ENCODE data around the gene NOL4L. TPM values are rescaled to one million over a fixed set of nuclear protein-coding genes. Genes with fewer than 3 reads are reported as not detected.
"Not testable (repeated sequence)": the region's sequence is repeated elsewhere in the genome, so short reads cannot be mapped to it uniquely, and the experiment has no call there.

Gene NOL4L
- polyA plus RNA-seq, 4 donors: 48.4 to 67.1 (median 56.0) TPM

DNA sequence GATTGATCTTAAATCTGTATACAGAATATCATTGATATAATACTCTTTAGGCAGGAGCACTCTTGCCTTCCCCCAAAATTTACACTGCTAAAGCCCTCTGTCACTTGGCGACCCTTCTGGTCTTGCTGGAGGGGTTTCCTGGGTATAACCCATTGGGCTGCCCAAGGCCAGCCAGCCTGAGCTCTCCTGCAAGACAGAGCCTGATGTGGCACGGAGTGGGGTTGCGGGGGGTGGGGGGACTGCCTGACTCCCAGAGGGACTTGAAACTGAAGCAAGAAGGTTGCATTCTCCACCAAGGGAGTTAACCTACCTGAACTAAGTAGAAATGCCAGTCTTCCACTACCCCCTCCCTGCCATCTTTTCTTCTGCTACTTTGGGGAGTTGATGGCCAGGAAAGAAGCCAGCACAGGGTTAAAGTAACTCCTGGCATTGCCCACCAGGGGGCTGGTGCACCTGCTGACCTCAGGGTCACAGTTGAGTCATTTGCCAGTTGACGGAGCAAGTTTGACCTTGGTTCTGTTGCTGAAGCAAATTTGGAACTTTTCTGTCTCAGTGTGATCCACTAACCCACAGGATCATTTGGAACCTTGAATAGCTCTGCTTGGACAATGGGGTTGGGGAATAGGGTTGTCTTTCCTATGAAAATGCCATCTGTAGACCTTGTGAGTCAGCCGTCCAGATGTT lies 147.6 kb downstream of the NOL4L start:
- no peak for DNase-seq (ENCODE audit: low read depth in 4 of 4, low spot score in 3 of 4)

DNA sequence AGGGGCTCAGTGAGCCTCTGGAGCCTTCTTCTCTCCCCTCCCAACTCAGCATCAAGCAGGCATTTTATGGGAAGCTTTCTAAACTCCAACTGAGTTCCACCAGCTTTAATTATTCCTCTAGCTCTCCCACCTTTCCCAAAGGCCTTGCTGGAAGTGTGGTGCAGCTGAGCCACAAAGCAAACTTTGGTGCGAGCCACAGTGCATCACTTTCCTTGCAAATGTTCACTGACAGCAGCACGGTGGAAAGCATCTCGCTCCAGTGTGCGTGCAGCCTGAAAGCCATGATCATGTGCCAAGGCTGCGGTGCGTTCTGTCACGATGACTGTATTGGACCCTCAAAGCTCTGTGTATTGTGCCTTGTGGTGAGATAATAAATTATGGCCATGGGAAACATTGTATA lies 148.2 kb downstream of the NOL4L start:
- DNase-seq (ENCODE audit: low read depth in 4 of 4, low spot score in 3 of 4): no peak

DNA sequence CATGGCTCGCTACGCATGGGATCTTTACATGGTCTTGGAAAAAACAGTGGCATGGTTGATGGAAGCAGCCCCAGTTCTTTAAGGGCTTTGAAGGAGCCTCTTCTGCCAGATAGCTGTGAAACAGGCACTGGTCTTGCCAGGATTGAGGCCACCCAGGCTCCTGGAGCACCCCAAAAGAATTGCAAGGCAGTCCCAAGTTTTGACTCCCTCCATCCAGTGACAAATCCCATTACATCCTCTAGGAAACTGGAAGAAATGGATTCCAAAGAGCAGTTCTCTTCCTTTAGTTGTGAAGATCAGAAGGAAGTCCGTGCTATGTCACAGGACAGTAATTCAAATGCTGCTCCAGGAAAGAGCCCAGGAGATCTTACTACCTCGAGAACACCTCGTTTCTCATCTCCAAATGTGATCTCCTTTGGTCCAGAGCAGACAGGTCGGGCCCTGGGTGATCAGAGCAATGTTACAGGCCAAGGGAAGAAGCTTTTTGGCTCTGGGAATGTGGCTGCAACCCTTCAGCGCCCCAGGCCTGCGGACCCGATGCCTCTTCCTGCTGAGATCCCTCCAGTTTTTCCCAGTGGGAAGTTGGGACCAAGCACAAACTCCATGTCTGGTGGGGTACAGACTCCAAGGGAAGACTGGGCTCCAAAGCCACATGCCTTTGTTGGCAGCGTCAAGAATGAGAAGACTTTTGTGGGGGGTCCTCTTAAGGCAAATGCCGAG lies 148.8 kb downstream of the NOL4L start:
- DNase-seq (ENCODE audit: low read depth in 4 of 4, low spot score in 3 of 4): no peak

DNA sequence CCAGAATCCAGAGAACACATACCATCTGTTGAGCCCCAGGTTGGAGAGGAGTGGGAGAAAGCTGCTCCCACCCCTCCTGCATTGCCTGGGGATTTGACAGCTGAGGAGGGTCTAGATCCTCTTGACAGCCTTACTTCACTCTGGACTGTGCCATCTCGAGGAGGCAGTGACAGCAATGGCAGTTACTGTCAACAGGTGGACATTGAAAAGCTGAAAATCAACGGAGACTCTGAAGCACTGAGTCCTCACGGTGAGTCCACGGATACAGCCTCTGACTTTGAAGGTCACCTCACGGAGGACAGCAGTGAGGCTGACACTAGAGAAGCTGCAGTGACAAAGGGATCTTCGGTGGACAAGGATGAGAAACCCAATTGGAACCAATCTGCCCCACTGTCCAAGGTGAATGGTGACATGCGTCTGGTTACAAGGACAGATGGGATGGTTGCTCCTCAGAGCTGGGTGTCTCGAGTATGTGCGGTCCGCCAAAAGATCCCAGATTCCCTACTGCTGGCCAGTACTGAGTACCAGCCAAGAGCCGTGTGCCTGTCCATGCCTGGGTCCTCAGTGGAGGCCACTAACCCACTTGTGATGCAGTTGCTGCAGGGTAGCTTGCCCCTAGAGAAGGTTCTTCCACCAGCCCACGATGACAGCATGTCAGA lies 149.6 kb downstream of the NOL4L start:
- DNase-seq (ENCODE audit: low read depth in 4 of 4, low spot score in 3 of 4): no peak

DNA sequence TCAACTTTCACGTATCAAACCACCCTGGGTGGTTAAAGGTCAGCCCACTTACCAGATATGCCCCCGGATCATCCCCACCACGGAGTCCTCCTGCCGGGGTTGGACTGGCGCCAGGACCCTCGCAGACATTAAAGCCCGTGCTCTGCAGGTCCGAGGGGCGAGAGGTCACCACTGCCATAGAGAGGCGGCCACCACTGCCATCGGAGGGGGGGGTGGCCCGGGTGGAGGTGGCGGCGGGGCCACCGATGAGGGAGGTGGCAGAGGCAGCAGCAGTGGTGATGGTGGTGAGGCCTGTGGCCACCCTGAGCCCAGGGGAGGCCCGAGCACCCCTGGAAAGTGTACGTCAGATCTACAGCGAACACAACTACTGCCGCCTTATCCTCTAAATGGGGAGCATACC lies 150.7 kb downstream of the NOL4L start:
- DNase-seq (ENCODE audit: low read depth in 4 of 4, low spot score in 3 of 4): no peak

DNA sequence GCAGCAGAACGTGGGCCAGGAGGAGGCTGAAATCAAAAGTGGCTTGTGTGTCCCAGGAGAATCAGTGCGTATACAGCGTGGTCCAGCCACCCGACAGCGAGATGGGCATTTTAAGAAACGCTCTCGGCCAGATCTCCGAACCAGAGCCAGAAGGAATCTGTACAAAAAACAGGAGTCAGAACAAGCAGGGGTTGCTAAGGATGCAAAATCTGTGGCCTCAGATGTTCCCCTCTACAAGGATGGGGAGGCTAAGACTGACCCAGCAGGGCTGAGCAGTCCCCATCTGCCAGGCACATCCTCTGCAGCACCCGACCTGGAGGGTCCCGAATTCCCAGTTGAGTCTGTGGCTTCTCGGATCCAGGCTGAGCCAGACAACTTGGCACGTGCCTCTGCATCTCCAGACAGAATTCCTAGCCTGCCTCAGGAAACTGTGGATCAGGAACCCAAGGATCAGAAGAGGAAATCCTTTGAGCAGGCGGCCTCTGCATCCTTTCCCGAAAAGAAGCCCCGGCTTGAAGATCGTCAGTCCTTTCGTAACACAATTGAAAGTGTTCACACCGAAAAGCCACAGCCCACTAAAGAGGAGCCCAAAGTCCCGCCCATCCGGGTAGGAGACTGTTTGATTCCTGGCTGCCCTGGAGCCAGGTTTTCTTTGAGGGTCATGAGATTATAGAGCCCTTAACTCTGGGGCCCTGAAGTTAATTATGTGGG lies 151.7 kb downstream of the NOL4L start:
- no peak for DNase-seq (ENCODE audit: low read depth in 4 of 4, low spot score in 3 of 4)

DNA sequence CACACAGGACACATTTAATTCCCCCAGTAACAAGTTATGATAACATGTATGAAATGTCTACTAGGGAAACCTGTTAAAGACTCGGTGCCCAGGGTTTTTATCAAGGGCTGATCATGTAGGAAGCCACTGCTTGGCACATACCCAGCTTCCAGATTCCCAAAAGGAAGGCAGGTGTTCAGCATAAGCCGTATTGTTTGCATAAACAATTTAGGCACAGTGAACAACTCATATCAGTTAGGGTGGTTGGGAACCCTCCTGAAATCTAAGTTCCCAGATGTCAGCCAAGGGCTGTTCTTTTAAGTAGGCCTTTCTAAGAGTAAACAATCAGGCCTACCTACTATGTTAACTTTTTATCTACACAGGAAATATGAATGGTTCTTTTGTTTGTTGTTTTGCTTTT lies 152.9 kb downstream of the NOL4L start:
- DNase-seq (ENCODE audit: low read depth in 4 of 4, low spot score in 3 of 4): no peak

DNA sequence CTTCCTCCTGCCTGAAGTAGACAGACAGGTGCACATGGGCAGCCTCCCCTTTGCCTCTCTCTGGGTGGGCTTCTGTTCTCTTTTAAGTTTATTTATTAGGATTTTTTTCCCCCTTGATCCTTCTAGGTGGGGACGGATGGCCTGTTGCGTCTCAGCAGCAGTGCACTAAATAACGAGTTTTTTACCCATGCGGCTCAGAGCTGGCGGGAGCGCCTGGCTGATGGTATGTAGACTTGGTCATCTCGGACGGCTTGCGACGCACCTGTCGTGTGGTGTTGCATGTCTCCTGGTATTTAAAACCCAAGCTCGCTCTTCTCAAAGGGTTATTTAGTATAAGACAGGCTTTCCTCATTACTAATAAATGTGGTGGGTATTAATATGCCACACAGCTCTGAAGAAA lies 153.7 kb downstream of the NOL4L start:
- no peak for DNase-seq (ENCODE audit: low read depth in 4 of 4, low spot score in 3 of 4)

DNA sequence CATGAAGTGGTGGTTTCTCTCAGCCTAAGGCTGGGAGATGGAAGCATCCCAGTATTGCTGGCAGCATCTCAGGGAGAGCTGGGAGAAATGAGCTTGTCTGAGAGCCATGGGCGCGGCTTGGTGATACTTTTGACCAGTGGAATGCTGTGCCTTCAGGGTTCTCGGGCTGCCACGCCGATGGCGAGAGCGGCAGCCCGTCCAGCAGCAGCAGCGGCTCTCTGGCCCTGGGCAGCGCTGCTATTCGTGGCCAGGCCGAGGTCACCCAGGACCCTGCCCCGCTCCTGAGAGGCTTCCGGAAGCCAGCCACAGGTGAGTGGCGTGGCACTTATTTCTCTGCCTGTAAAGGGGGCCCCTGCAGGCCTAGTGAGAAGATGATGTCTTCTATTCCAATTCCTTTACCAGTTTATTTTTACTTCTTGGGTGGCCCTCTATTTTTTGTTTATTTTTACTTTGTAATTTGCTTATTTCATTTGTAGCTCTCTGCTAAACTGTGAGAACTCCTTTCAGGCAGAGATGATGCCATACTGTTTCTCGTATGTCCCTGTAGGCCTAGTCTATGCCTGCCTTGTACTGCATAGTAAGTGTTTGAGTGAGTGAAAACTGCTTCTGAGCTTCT lies 155.3 kb downstream of the NOL4L start:
- no peak for DNase-seq (ENCODE audit: low read depth in 4 of 4, low spot score in 3 of 4)

DNA sequence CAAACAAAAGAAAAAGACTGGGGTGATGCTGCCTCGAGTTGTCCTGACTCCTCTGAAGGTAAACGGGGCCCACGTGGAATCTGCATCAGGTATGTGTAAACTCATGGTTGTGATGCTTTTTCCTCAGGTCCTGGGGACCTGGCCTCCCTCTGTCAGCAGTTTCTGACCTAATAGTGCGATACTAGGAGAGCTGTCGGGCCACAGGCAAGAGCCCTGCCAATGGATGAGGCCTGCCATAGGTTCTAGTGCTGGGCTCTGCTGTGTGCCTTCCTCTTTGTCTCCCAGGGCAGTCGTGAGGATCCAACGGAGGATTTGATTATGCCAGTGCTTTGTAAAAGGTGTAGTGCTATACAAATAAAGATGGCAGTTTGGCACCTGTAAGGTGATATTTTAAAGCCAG lies 155.8 kb downstream of the NOL4L start:
- no peak for DNase-seq (ENCODE audit: low read depth in 4 of 4, low spot score in 3 of 4)

DNA sequence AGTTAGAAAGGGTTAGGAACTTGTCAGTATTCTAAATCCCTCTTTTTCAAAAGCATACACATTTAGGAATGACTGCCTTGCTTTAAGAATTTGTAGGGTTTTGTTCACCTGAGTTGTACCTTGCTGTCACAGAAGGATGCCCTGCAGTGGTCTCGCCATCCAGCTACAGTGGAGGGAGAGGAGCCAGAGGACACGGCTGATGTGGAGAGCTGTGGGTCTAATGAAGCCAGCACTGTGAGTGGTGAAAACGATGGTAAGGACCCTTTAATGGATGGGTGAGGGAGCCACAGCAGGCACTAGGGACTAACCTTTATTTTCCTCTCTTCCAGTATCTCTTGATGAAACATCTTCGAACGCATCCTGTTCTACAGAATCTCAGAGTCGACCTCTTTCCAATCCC lies 157.1 kb downstream of the NOL4L start:
- no peak for DNase-seq (ENCODE audit: low read depth in 4 of 4, low spot score in 3 of 4)

DNA sequence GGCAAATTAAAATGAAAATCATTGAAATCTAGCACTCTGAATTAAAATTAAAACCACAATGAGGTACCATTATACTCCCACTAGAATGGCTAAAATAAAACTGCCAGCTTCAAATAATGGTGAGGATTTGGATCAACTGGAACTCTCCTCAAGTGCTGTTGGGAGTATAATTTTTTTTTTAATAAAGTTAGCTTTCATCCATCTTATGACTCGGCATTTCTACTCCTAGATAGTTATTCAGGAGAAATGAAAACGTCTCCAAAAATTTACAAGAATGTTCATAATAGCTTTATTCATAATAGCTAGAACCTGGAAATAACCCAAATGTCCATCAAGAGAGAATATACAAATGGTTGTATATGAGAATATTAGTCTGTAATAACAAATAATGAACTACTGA lies 163.8 kb downstream of the NOL4L start:
- DNase-seq (ENCODE audit: low read depth in 4 of 4, low spot score in 3 of 4): no peak

DNA sequence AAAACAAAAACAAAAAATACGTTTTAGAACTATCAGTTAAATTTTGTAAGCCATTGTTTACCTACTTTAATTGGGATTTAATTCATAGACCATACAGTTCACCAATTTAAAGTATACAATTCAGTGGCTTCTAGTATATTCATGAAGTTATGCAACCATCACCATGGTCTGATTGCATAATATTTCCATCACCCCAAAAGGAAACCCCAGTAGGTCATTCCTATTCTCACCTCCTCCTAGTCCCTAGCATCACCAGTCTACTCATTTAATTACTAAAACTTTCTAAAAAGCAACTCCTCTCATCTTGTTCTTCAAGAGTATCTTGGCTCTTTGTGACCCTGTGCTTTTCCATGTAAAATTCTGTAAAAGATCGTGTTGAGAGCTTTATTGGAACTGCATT lies 166.8 kb downstream of the NOL4L start:
- no peak for DNase-seq (ENCODE audit: low read depth in 4 of 4, low spot score in 3 of 4)

DNA sequence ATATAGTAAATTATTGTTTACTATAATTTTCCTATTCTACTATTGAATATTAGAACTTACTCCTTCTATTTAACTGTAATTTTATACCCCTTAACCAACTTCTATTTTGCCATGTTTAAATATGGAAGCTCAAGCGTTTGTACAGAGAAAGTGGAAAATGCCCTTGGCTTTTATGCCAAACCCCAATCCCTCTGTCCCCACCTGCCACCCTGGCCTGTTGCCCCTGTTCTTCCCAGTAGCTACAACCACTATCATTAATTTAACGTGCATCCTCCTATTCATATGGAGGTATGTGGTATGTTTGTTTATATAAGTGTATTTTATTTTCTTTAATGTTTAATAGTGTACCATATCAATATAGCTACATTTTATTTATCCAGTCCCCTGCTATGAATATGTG lies 168.9 kb downstream of the NOL4L start:
- no peak for DNase-seq (ENCODE audit: low read depth in 4 of 4, low spot score in 3 of 4)

DNA sequence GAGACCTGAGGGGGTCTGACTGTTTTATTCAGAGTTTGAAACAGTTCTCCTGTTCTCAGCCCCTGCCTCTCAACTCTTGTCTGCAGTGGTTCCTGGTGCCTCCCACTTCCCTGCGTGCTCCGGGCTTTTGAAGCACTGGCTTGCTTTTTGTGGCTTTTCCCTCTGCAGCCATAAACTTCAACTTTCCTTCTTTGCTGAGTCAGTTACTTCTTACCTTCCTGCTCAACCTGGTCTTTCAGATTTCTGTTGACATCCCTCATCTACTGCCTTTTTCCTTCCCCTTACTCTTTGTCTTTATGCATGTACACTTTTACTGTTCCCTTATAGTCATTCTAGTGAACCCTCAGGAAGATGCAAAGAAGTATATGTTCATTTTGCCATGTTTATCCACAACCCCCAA lies 169.6 kb downstream of the NOL4L start:
- DNase-seq (ENCODE audit: low read depth in 4 of 4, low spot score in 3 of 4): no peak

DNA sequence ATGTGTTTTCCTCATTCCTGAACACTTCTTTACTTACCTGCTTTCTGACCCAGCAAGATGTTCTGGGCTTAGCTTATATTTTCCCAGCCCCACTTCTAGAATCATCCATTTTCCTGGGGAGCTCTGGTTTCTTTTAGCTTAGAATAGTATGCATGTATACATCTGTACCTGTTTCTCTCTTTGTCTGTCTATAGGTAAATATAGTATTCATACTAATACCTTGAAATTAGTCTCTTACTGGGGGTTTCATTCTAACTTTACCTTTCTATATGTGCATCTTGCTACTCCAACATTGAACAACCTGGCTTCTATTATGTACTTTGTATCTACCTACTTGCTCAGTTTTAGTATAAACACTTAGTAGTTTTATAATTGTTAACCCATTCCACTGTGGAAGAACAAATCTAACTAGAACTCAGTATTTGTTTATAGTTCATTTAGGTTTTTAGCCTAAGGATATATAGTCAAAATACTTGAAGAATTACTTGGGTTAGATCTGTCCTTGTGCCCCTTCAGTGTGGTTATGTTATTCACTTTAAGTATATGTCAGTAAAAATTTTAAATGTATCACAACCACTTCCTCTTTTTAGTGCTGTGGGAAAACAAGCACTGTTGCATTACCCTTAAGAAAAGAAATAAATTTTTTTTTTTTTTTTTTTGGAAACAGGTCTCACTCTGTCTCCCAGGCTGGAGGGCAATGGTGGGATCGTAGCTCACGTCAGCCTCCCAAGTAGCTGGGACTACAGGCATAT lies 173.0 kb downstream of the NOL4L start:
- DNase-seq (ENCODE audit: low read depth in 4 of 4, low spot score in 3 of 4): no peak

DNA sequence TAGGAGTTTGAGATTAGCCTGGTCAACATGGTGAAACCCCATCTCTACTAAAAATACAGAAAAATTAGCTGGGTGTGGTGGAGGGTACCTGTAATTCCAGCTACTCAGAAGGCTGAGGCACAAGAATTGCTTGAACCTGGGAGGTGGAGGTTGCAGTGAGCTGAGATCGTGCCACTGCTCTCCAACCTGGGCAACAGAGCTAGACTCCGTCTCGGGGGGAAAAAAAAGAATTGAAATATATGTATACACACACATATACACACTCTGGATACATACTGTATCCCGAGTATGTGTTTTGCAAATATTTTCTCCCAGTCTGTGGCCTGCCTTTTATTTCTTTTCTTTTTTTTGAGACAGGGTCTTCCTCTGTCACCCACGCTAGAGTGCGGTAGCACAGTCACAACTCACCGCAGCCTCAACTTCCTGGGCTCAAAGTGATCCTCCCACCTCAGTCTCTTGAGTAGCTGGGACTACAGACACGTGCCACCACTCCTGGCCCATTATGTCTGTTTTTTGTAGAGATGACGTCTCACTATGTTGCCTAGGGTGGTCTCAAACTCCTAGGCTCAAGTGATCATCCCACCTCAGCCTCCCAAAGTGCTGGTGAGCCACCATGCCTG lies 177.9 kb downstream of the NOL4L start:
- not testable (repeated sequence) for DNase-seq (ENCODE audit: low read depth in 4 of 4, low spot score in 3 of 4)

DNA sequence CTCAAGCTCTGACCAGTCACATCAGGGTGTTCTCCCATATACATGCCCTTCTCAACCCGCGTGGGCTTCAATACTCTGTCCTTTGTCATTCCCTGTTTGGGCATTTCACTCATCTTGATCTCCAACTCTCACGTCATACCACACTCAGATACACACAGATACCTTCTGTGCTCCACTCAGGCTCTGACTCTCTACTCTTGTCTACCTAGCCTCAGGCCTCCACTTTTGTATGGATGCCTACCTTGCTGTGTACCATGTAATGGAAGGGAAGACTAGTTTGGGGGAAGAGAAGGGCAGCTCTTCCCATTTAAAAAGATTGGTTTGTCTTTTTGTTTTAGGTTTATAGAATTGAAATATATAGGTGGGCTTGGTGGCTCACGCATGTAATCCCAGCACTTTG lies 178.4 kb downstream of the NOL4L start:
- no peak for DNase-seq (ENCODE audit: low read depth in 4 of 4, low spot score in 3 of 4)

DNA sequence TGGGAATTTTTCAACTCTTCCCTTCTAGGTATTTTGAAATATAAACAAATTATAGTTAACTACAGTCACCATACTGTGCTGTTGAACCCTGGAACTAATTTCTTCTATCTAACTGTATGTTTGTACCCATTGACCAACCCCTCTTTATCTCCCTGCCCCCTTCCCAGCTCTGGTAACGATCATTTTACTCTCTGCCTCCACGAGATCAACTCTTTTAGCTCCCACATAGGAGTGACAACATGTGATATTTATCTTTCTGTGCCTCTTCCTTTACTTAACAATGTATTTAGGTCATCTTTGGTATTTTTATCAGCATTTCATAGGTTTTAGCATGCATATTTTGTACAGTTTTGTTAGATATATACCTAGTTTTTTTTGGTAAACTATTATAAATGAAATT lies 181.1 kb downstream of the NOL4L start:
- no peak for DNase-seq (ENCODE audit: low read depth in 4 of 4, low spot score in 3 of 4)

DNA sequence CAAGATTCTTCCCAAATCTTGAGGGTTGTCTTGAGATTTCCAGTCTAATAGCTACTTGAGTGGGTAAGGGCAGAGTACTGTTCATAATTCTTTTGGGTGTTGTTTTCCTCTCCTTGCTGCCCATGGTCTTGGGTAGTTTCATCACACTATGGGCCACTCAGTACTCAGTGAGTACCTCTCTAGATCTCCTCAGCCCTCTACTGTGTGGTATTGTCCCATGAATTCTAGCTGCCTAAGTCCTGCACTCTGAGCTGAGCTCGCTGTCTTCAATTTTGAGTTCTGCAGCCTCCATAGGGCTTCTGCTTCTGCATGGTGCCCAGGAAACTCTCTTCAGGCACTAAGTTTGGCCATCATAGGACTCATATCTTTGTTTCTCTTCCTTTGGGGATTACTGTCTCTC lies 184.7 kb downstream of the NOL4L start:
- no peak for DNase-seq (ENCODE audit: low read depth in 4 of 4, low spot score in 3 of 4)

All from left renal pelvis (tissue), 4 donors.